Measurements from ENCODE around the gene NCKAP5.

The NCKAP5 gene

GRCh38 chr2:133072837-133073694 is 495.2 kb downstream of the NCKAP5 start:
- no peak for TF ChIP-seq CTCF (IDR thresholded peaks at IDR 0.05; ENCODE audit: insufficient read depth, low read length, poor library complexity, severe bottlenecking)
- DNase-seq (ENCODE audit: extremely low read depth, insufficient read length), result no peak
- Histone ChIP-seq H3K27me3 (replicated peaks; ENCODE audit: control insufficient read depth, insufficient read depth, low read length) (no peaks in the 10 kb centered on the region), H3K4me3 (replicated peaks; ENCODE audit: low read depth, low read length) (no peak overlapping the region), H3K36me3 (ENCODE audit: control insufficient read depth, insufficient read depth, low read length) (no peaks in the 10 kb centered on the region)

GRCh38 chr2:133063775-133064174 is 504.5 kb downstream of the NCKAP5 start:
- no peaks in the 10 kb centered on the region for H3K27me3 ChIP-seq (replicated peaks; ENCODE audit: control insufficient read depth, insufficient read depth, low read length)
- no peak for TF ChIP-seq CTCF (IDR thresholded peaks at IDR 0.05; ENCODE audit: insufficient read depth, low read length, poor library complexity, severe bottlenecking)
- DNase-seq (ENCODE audit: extremely low read depth, insufficient read length), result no peak
- H3K4me3 ChIP-seq (replicated peaks; ENCODE audit: low read depth, low read length), result no peak overlapping the region
- no peaks in the 10 kb centered on the region for H3K36me3 ChIP-seq (ENCODE audit: control insufficient read depth, insufficient read depth, low read length)

- no peaks in the 10 kb centered on the region for H3K27me3 ChIP-seq (replicated peaks; ENCODE audit: control insufficient read depth, insufficient read depth, low read length)
- TF ChIP-seq CTCF (IDR thresholded peaks at IDR 0.05; ENCODE audit: insufficient read depth, low read length, poor library complexity, severe bottlenecking), result no peak
- DNase-seq (ENCODE audit: extremely low read depth, insufficient read length), result no peak
- H3K36me3 ChIP-seq (ENCODE audit: control insufficient read depth, insufficient read depth, low read length), result no peaks in the 10 kb centered on the region
- no peak overlapping the region for H3K4me3 ChIP-seq (replicated peaks; ENCODE audit: low read depth, low read length)
Observed at GRCh38 chr2:133062931-133063665, 505.2 kb downstream of the NCKAP5 start.

DNA sequence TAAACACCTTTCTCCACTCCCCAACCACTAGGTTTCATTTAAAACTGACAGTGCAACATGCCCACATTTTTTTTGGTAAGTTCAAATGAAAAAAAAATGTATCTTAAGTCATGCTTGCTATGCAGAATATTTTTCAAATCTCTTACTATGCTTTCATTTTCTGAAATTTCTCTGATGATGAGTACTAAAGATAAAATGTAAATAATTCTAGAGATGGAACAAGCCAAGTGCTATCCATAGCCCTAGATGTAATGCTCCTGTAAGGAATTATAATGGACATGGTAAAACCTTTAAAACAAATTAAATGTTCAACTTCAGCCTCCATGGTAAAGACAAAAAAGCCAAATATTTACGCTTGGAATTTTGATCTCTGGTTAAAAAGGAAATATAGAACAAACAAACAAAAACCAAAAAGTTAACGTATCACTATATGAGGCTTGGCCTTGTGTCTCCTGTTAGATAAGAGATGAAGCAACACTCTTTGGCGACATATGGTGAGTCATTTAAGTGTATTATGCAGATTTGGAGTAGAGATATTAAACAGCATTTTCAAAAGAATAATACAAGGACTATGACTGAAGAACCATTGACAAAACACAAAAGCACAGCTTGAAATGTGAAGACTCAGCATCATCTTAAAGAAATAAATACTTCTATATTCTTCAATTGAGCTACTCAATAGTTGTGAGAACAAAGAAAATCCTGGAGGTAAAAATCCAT is 506.2 kb downstream of the NCKAP5 start:
- DNase-seq (ENCODE audit: extremely low read depth, insufficient read length), result no peak
- H3K27me3 ChIP-seq (replicated peaks; ENCODE audit: control insufficient read depth, insufficient read depth, low read length), result no peaks in the 10 kb centered on the region
- no peak for TF ChIP-seq CTCF (IDR thresholded peaks at IDR 0.05; ENCODE audit: insufficient read depth, low read length, poor library complexity, severe bottlenecking)
- H3K4me3 ChIP-seq (replicated peaks; ENCODE audit: low read depth, low read length), result no peak overlapping the region
- H3K36me3 ChIP-seq (ENCODE audit: control insufficient read depth, insufficient read depth, low read length), result no peaks in the 10 kb centered on the region

DNA sequence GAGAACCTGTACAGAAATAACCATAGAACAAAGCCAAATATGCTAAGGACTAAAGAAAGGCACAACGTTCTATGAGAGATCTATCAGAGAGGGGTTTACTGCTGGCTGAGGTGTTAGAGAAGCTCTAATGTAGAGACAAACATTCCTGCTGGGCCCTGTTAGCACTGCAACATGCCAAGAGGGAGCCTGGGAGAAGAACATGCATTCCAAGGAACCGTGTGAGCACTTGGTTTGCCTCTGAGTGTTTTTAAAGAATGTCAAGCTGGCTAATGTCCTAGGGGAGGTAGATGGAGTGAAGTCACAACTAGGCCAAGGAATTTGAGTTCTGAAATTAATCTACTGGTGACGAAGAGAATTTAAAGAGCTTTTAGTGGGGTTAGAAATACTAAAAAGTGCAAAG is 514.0 kb downstream of the NCKAP5 start:
- no peaks in the 10 kb centered on the region for H3K36me3 ChIP-seq (ENCODE audit: control insufficient read depth, insufficient read depth, low read length)
- no peak for TF ChIP-seq CTCF (IDR thresholded peaks at IDR 0.05; ENCODE audit: insufficient read depth, low read length, poor library complexity, severe bottlenecking)
- no peak for DNase-seq (ENCODE audit: extremely low read depth, insufficient read length)

More for the DNA sequence above, 514.0 kb downstream of the NCKAP5 start:
- Histone ChIP-seq H3K27me3 (replicated peaks; ENCODE audit: control insufficient read depth, insufficient read depth, low read length) (no peaks in the 10 kb centered on the region), H3K4me3 (replicated peaks; ENCODE audit: low read depth, low read length) (no peak overlapping the region)

Measured in GM06990 (cell line).